DND-41 (cell line): ENCODE data around the gene ADARB2.

Experiments used
- CTCF ChIP-seq: IDR thresholded peaks from 2 replicates; pipeline ENCODE4 v1.5.1; 2012; ENCODE audit warnings: borderline replicate concordance, low read length, moderate library complexity, mild to moderate bottlenecking; ENCODE audit not compliant: poor library complexity, severe bottlenecking; ENCODE audit errors: extremely low read depth
- EZH2 ChIP-seq: IDR thresholded peaks from 3 replicates; pipeline ENCODE4 v1.6.1; 2012; ENCODE audit warnings: borderline replicate concordance, low read depth, mild to moderate bottlenecking, moderate library complexity, low read length, inconsistent platforms; ENCODE audit not compliant: severe bottlenecking

DNA sequence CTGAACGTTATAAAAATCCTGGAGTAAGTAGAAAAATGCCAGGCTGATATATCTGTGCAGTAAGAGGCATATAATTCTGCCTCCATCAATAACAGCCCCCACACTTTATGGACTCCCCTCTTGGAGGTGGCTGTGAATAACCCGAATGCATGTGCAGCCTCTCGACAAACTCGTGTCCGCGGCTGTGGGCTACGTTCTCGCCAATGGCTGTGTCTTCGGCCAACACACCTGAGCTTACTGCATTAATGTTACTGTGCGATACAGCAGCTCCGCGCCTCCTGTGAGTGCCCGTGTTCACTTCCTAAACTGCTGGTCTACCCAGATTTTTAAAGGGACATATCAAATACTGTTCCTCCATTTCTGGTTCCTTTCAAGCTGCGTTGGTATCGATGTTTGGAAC, 209.4 kb downstream of the ADARB2 start:
- TF ChIP-seq CTCF (no peak), EZH2 (no peak)
